Measurements from ENCODE around the gene CABLES1.

DNA sequence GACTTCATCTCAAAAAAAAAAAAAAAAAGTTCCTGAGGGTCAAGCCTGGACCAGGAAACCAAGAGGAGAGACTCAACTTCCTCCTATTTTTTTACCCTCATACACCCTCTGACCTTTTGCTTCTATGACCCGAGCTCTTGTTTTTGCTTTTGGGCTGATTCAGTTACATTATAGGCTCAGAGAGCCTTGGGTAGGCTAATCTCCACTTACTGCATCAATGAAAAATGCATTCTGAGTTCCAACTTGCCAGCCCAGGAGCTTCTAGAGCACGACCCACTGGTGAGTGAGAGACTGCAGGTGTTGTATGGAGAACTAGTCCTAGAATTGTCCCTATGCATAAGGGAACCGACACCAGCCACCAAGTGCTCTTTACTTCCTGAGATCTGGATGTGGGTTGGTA, 91.1 kb downstream of the CABLES1 start:
- TF ChIP-seq EP300 (IDR thresholded peaks at IDR 0.05; ENCODE audit: borderline replicate concordance in 1 of 2, low read depth in 2 of 2, low read length in 2 of 2) (no peak), CHD2 (IDR thresholded peaks at IDR 0.05; ENCODE audit: low read length) (no peak), KDM5A (IDR thresholded peaks at IDR 0.05; ENCODE audit: low read length) (no peak), EZH2 (IDR thresholded peaks at IDR 0.05; ENCODE audit: low read depth, low read length, severe bottlenecking) (no peak), POU5F1 (IDR thresholded peaks at IDR 0.05; ENCODE audit: low read depth, low read length) (no peak)
- TF ChIP-seq, protein P1, sequence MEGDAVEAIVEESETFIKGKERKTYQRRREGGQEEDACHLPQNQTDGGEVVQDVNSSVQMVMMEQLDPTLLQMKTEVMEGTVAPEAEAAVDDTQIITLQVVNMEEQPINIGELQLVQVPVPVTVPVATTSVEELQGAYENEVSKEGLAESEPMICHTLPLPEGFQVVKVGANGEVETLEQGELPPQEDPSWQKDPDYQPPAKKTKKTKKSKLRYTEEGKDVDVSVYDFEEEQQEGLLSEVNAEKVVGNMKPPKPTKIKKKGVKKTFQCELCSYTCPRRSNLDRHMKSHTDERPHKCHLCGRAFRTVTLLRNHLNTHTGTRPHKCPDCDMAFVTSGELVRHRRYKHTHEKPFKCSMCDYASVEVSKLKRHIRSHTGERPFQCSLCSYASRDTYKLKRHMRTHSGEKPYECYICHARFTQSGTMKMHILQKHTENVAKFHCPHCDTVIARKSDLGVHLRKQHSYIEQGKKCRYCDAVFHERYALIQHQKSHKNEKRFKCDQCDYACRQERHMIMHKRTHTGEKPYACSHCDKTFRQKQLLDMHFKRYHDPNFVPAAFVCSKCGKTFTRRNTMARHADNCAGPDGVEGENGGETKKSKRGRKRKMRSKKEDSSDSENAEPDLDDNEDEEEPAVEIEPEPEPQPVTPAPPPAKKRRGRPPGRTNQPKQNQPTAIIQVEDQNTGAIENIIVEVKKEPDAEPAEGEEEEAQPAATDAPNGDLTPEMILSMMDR (IDR thresholded peaks at IDR 0.05; ENCODE audit: control extremely low read depth in 1 of 3, insufficient read depth in 1 of 3, low read depth in 1 of 3, low read length in 3 of 3) = no peak
- TF ChIP-seq, protein P2, sequence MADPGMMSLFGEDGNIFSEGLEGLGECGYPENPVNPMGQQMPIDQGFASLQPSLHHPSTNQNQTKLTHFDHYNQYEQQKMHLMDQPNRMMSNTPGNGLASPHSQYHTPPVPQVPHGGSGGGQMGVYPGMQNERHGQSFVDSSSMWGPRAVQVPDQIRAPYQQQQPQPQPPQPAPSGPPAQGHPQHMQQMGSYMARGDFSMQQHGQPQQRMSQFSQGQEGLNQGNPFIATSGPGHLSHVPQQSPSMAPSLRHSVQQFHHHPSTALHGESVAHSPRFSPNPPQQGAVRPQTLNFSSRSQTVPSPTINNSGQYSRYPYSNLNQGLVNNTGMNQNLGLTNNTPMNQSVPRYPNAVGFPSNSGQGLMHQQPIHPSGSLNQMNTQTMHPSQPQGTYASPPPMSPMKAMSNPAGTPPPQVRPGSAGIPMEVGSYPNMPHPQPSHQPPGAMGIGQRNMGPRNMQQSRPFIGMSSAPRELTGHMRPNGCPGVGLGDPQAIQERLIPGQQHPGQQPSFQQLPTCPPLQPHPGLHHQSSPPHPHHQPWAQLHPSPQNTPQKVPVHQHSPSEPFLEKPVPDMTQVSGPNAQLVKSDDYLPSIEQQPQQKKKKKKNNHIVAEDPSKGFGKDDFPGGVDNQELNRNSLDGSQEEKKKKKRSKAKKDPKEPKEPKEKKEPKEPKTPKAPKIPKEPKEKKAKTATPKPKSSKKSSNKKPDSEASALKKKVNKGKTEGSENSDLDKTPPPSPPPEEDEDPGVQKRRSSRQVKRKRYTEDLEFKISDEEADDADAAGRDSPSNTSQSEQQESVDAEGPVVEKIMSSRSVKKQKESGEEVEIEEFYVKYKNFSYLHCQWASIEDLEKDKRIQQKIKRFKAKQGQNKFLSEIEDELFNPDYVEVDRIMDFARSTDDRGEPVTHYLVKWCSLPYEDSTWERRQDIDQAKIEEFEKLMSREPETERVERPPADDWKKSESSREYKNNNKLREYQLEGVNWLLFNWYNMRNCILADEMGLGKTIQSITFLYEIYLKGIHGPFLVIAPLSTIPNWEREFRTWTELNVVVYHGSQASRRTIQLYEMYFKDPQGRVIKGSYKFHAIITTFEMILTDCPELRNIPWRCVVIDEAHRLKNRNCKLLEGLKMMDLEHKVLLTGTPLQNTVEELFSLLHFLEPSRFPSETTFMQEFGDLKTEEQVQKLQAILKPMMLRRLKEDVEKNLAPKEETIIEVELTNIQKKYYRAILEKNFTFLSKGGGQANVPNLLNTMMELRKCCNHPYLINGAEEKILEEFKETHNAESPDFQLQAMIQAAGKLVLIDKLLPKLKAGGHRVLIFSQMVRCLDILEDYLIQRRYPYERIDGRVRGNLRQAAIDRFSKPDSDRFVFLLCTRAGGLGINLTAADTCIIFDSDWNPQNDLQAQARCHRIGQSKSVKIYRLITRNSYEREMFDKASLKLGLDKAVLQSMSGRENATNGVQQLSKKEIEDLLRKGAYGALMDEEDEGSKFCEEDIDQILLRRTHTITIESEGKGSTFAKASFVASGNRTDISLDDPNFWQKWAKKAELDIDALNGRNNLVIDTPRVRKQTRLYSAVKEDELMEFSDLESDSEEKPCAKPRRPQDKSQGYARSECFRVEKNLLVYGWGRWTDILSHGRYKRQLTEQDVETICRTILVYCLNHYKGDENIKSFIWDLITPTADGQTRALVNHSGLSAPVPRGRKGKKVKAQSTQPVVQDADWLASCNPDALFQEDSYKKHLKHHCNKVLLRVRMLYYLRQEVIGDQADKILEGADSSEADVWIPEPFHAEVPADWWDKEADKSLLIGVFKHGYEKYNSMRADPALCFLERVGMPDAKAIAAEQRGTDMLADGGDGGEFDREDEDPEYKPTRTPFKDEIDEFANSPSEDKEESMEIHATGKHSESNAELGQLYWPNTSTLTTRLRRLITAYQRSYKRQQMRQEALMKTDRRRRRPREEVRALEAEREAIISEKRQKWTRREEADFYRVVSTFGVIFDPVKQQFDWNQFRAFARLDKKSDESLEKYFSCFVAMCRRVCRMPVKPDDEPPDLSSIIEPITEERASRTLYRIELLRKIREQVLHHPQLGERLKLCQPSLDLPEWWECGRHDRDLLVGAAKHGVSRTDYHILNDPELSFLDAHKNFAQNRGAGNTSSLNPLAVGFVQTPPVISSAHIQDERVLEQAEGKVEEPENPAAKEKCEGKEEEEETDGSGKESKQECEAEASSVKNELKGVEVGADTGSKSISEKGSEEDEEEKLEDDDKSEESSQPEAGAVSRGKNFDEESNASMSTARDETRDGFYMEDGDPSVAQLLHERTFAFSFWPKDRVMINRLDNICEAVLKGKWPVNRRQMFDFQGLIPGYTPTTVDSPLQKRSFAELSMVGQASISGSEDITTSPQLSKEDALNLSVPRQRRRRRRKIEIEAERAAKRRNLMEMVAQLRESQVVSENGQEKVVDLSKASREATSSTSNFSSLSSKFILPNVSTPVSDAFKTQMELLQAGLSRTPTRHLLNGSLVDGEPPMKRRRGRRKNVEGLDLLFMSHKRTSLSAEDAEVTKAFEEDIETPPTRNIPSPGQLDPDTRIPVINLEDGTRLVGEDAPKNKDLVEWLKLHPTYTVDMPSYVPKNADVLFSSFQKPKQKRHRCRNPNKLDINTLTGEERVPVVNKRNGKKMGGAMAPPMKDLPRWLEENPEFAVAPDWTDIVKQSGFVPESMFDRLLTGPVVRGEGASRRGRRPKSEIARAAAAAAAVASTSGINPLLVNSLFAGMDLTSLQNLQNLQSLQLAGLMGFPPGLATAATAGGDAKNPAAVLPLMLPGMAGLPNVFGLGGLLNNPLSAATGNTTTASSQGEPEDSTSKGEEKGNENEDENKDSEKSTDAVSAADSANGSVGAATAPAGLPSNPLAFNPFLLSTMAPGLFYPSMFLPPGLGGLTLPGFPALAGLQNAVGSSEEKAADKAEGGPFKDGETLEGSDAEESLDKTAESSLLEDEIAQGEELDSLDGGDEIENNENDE (IDR thresholded peaks at IDR 0.05; ENCODE audit: insufficient replicate concordance, low read length) = no peak
